Neuronal stem cell (in vitro differentiated cells): ENCODE measurements around the gene NPHS1.

Experiments
- DNase-seq: peaks from one replicate; pipeline ENCODE4 v3.0.0-alpha.2; 2013; ENCODE audit warnings: low spot score
- H2AFZ ChIP-seq: one replicate; pipeline ENCODE4 v1.6.1; 2013; ENCODE audit warnings: mild to moderate bottlenecking, low read length, inconsistent platforms
- H2AK5ac ChIP-seq: 2 replicates; pipeline ENCODE4 v1.6.1; 2013; ENCODE audit warnings: low read depth, mild to moderate bottlenecking, inconsistent platforms, low read length, moderate library complexity, mixed read lengths
- H2BK120ac ChIP-seq: 2 replicates; pipeline ENCODE4 v1.6.1; 2013; ENCODE audit warnings: low read depth, mild to moderate bottlenecking, inconsistent platforms, low read length, moderate library complexity, mixed read lengths
- H2BK12ac ChIP-seq: one replicate; pipeline ENCODE4 v1.6.1; 2013; ENCODE audit warnings: low read length, inconsistent platforms
- H2BK15ac ChIP-seq: 2 replicates; pipeline ENCODE4 v1.6.1; 2013; ENCODE audit warnings: mild to moderate bottlenecking, low read length, inconsistent platforms, mixed read lengths
- H2BK5ac ChIP-seq: one replicate; pipeline ENCODE4 v1.6.1; 2013; ENCODE audit warnings: inconsistent platforms, mild to moderate bottlenecking, low read length, moderate library complexity
- H3K14ac ChIP-seq: one replicate; pipeline ENCODE4 v1.6.1; 2013; ENCODE audit warnings: low read length, inconsistent platforms
- H3K18ac ChIP-seq: 2 replicates; pipeline ENCODE4 v1.6.1; 2013; ENCODE audit warnings: low read length, inconsistent platforms
- H3K23ac ChIP-seq: 2 replicates; pipeline ENCODE4 v1.6.1; 2013; ENCODE audit warnings: low read depth, mild to moderate bottlenecking, mixed read lengths, low read length, inconsistent platforms; ENCODE audit not compliant: poor library complexity
- H3K27ac ChIP-seq: replicated peaks from 3 replicates; pipeline ENCODE4 v1.5.1; 2013; ENCODE audit warnings: low read length, inconsistent platforms
- H3K27me3 ChIP-seq, 3 experiments: 2 replicates each; pipeline ENCODE4 v1.6.1; 2013; ENCODE audit warnings: low read length in 3 of 3, mild to moderate bottlenecking in 2 of 3, inconsistent platforms in 1 of 3, low read depth in 1 of 3, mixed read lengths in 1 of 3, moderate library complexity in 1 of 3; ENCODE audit not compliant: control insufficient read depth in 3 of 3, insufficient read depth in 3 of 3
- H3K36me3 ChIP-seq, 2 donors: replicated peaks in 1 of 2; 2 replicates each; pipeline ENCODE4 v1.6.1; 2013; ENCODE audit warnings: low read length in 2 of 2; ENCODE audit not compliant: control insufficient read depth in 2 of 2, insufficient read depth in 2 of 2
- H3K4ac ChIP-seq: 2 replicates; pipeline ENCODE4 v1.6.1; 2013; ENCODE audit warnings: inconsistent platforms, mild to moderate bottlenecking, low read length, moderate library complexity
- H3K4me1 ChIP-seq, 2 donors: 1 replicate in 1 of 2; 2 replicates in 1 of 2; pipeline ENCODE4 v1.6.1; 2013; ENCODE audit warnings: low read length in 2 of 2, low read depth in 1 of 2; ENCODE audit not compliant: control insufficient read depth in 2 of 2, insufficient read depth in 1 of 2
- H3K4me2 ChIP-seq: one replicate; pipeline ENCODE4 v1.6.1; 2013; ENCODE audit warnings: mild to moderate bottlenecking, low read length, inconsistent platforms; ENCODE audit not compliant: insufficient read depth, poor library complexity, severe bottlenecking
- H3K4me3 ChIP-seq, 2 donors: 2 replicates each; pipeline ENCODE4 v1.5.1; 2013; ENCODE audit warnings: low read length in 2 of 2, mild to moderate bottlenecking in 2 of 2, inconsistent platforms in 1 of 2, moderate library complexity in 1 of 2
- H3K79me1 ChIP-seq: one replicate; pipeline ENCODE4 v1.6.1; 2013; ENCODE audit warnings: low read depth, mild to moderate bottlenecking, inconsistent platforms, low read length, moderate library complexity
- H3K9ac ChIP-seq: one replicate; pipeline ENCODE4 v1.6.1; 2013; ENCODE audit warnings: mild to moderate bottlenecking, low read depth, low read length, inconsistent platforms; ENCODE audit not compliant: poor library complexity
- H3K9me3 ChIP-seq, 2 donors: replicated peaks in 1 of 2; 2 replicates each; pipeline versions ENCODE3 to v1.6.1; 2013; ENCODE audit warnings: low read length in 2 of 2, mild to moderate bottlenecking in 2 of 2, inconsistent platforms in 1 of 2, low read depth in 1 of 2, mixed read lengths in 1 of 2, moderate library complexity in 1 of 2; ENCODE audit not compliant: control insufficient read depth in 2 of 2, insufficient read depth in 1 of 2
- H4K8ac ChIP-seq: one replicate; pipeline ENCODE4 v1.6.1; 2013; ENCODE audit warnings: low read depth, mild to moderate bottlenecking, inconsistent platforms, low read length, moderate library complexity
- H4K91ac ChIP-seq: one replicate; pipeline ENCODE4 v1.6.1; 2013; ENCODE audit warnings: low read length, low read depth, mild to moderate bottlenecking, inconsistent platforms; ENCODE audit not compliant: poor library complexity
- WGBS, 2 donors: extraction: QIAGEN DNeasy Blood & Tissue Kit; methylation state at CpG; one replicate each; pipeline ENCODE4 v1.1.7; 2013; ENCODE audit warnings: missing lambda C conversion rate in 2 of 2, mixed read lengths in 1 of 2; ENCODE audit not compliant: insufficient read length in 2 of 2, insufficient replicate concordance in 1 of 2; ENCODE audit errors: extremely low coverage in 2 of 2; 5-methylcytosine and 5-hydroxymethylcytosine counted together

The NPHS1 gene

GRCh38 chr19:35792888-35793287 lies 59.4 kb downstream of the NPHS1 start:
- no peaks in the 10 kb centered on the region for H3K9me3 ChIP-seq
- no peak overlapping the region for H2BK12ac ChIP-seq
- no peak for DNase-seq
- H3K4me1 ChIP-seq, result peaks cover 3 to 8% of the 10 kb centered on the region in 2 donors
- H2BK120ac ChIP-seq, result no peak overlapping the region
- no peak overlapping the region for H3K27ac ChIP-seq
- no peak overlapping the region for H3K4ac ChIP-seq
- H3K4me3 ChIP-seq, result no peak overlapping the region
- no peak overlapping the region for H3K9ac ChIP-seq
- no peak overlapping the region for H2BK5ac ChIP-seq
- H3K14ac ChIP-seq, result no peak overlapping the region
- no peak overlapping the region for H3K18ac ChIP-seq
- no CpG with 5 or more reads among the region's 8 CpGs for WGBS, 2 donors
- H4K8ac ChIP-seq, result no peak overlapping the region
- H2AFZ ChIP-seq, result no peak overlapping the region
- H4K91ac ChIP-seq, result no peak overlapping the region
- no peak overlapping the region for H2AK5ac ChIP-seq
- H3K4me2 ChIP-seq, result no peak overlapping the region
- peaks cover 5% of the 10 kb centered on the region for H3K79me1 ChIP-seq
- H2BK15ac ChIP-seq, result peak overlapping the region; percentile 30
- H3K23ac ChIP-seq, result no peak overlapping the region
- no peaks in the 10 kb centered on the region for H3K36me3 ChIP-seq
- peaks cover 9 to 32% (median 20%) of the 10 kb centered on the region in 3 experiments for H3K27me3 ChIP-seq

- H2BK15ac ChIP-seq, result no peak overlapping the region
- no peak overlapping the region for H4K8ac ChIP-seq
- whole genome bisulfite sequencing, 2 donors, result no CpG with 5 or more reads among the region's 15 CpGs
- peak overlapping the region; percentile 73 for H2BK12ac ChIP-seq
- no peak overlapping the region for H3K4me3 ChIP-seq
- H3K4me1 ChIP-seq, result peaks cover 0 to 4% of the 10 kb centered on the region in 2 donors
- H3K4me2 ChIP-seq, result no peak overlapping the region
- no peak overlapping the region for H3K14ac ChIP-seq
- no peak overlapping the region for H3K27ac ChIP-seq
- H3K9me3 ChIP-seq, result no peaks in the 10 kb centered on the region
- H3K4ac ChIP-seq, result no peak overlapping the region
- H3K23ac ChIP-seq, result peak overlapping the region; percentile 43
- H4K91ac ChIP-seq, result no peak overlapping the region
- H2BK5ac ChIP-seq, result no peak overlapping the region
- peaks cover 0 to 3% of the 10 kb centered on the region in 2 donors for H3K36me3 ChIP-seq
- H3K27me3 ChIP-seq, result peaks cover 7 to 27% (median 15%) of the 10 kb centered on the region in 3 experiments
- H2AK5ac ChIP-seq, result peak overlapping the region; percentile 81
- DNase-seq, result no peak
- H2BK120ac ChIP-seq, result no peak overlapping the region
- H2AFZ ChIP-seq, result no peak overlapping the region
- H3K18ac ChIP-seq, result peak overlapping the region; percentile 71
- H3K9ac ChIP-seq, result peak overlapping the region; percentile 21
- peaks cover 5% of the 10 kb centered on the region for H3K79me1 ChIP-seq
These were observed 60.0 kb downstream of the NPHS1 start for GRCh38 chr19:35792312-35792711.

GRCh38 chr19:35791814-35792279 lies 60.5 kb downstream of the NPHS1 start:
- Histone ChIP-seq H3K4me3 (no peak overlapping the region), H2BK15ac (no peak overlapping the region), H4K8ac (no peak overlapping the region), H2AFZ (no peak overlapping the region), H2AK5ac (peak overlapping the region; percentile 96), H3K14ac (no peak overlapping the region), H3K4ac (no peak overlapping the region), H3K18ac (peak overlapping the region; percentile 80), H3K4me2 (no peak overlapping the region), H2BK12ac (no peak overlapping the region), H2BK120ac (no peak overlapping the region), H2BK5ac (peak overlapping the region; percentile 10), H3K36me3 (peaks cover 0 to 8% of the 10 kb centered on the region in 2 donors), H3K9me3 (no peaks in the 10 kb centered on the region), H3K79me1 (peaks cover 1% of the 10 kb centered on the region), H4K91ac (no peak overlapping the region), H3K27ac (no peak overlapping the region), H3K27me3 (peaks cover 3 to 22% (median 10%) of the 10 kb centered on the region in 3 experiments), H3K23ac (peak overlapping the region; percentile 43), H3K9ac (peak overlapping the region; percentile 21), H3K4me1 (peaks cover 0 to under 1% of the 10 kb centered on the region in 2 donors)
- no CpG with 5 or more reads among the region's 9 CpGs for WGBS, 2 donors
- DNase-seq, result no peak

- H3K79me1 ChIP-seq, result peaks cover 1% of the 10 kb centered on the region
- peaks cover 2 to 13% of the 10 kb centered on the region in 2 donors for H3K36me3 ChIP-seq
- H3K4me3 ChIP-seq, result peak overlapping the region in 1 of 2 donors; percentile 35
- H3K9ac ChIP-seq, result peak overlapping the region; percentile 86
- peak overlapping the region; percentile 96 for H2AK5ac ChIP-seq
- H3K18ac ChIP-seq, result peak overlapping the region; percentile 70
- no peak overlapping the region for H3K4me2 ChIP-seq
- H3K23ac ChIP-seq, result peak overlapping the region; percentile 89
- H2BK12ac ChIP-seq, result peak overlapping the region; percentile 73
- no peak overlapping the region for H4K8ac ChIP-seq
- WGBS, 2 donors, result no CpG with 5 or more reads among the region's 20 CpGs
- no peaks in the 10 kb centered on the region for H3K9me3 ChIP-seq
- H2BK5ac ChIP-seq, result peak overlapping the region; percentile 10
- DNase-seq, result no peak
- H3K4me1 ChIP-seq, result no peaks in the 10 kb centered on the region
- no peak overlapping the region for H3K4ac ChIP-seq
- H3K27me3 ChIP-seq, result peaks cover 0 to 16% (median 4%) of the 10 kb centered on the region in 3 experiments
- H3K27ac ChIP-seq, result no peak overlapping the region
- no peak overlapping the region for H2AFZ ChIP-seq
- peak overlapping the region; percentile 89 for H3K14ac ChIP-seq
- no peak overlapping the region for H2BK15ac ChIP-seq
- no peak overlapping the region for H4K91ac ChIP-seq
- H2BK120ac ChIP-seq, result no peak overlapping the region
These were observed 61.1 kb downstream of the NPHS1 start for GRCh38 chr19:35790981-35791813.
